NCI-H1436 treated with DMSO at 0.1 percent for 48 hours (cell line): ENCODE measurements around the gene TRABD2A.

Source experiments
- DNase-seq: peaks from one replicate; lab custom pipeline; 2025; lab: John Stamatoyannopoulos, UW

TRABD2A gene

DNA sequence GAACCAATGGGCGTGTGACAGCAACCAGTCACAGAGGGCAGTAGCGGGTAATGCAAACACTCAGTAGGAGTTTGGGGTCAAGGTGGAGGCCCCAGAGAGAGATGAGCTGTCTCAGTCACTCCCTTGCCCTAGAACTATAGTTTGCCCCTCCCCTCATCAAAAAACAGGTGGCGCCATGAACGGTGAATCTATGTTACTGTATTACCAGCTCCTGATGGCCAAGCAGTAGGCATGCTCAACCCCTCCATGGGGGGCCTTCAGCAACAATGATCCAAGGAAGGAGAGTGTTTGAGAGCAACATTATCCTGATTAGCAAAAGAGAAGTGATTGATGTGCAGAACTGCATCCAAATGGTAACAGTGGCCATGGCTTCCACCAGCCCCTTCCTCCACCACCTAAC lies 30.4 kb downstream of the TRABD2A start:
- DNase-seq, result no peak

GRCh38 chr2:84849271-84849952 lies 31.5 kb downstream of the TRABD2A start:
- DNase-seq, result no peak

- no peak for DNase-seq
These were observed 33.4 kb downstream of the TRABD2A start for GRCh38 chr2:84847326-84848050.

- no peak for DNase-seq
These were observed 34.1 kb downstream of the TRABD2A start for GRCh38 chr2:84846741-84847142.

DNA sequence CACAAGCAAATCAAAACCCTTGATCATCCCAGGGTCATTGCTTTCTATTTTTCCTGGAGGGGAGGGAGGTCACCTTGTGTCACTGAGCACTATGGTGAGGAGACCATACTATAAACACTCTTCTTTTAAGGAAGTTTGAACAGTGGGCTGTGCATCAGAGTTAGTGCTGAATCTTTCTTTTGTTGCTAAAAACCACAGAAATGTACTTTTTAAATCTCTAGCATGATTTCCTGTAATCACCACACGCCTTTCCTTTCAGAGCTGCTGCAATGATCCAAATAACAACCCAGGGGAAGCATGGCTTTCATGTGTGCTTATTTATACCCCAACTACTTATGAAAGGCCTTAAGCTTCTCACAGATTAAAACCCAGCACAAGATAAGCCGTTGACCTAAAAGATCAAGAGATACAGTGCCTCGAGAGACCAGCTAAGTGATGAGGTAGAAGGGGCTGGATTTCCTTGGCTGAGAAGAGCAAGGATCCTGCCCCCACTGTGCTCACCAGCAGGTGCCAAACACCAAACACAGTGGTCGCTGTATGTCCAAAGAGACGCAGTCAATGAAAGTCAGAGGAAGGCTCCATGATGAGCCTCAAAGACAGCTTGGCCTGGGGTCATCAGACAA lies 34.7 kb downstream of the TRABD2A start:
- no peak for DNase-seq

DNA sequence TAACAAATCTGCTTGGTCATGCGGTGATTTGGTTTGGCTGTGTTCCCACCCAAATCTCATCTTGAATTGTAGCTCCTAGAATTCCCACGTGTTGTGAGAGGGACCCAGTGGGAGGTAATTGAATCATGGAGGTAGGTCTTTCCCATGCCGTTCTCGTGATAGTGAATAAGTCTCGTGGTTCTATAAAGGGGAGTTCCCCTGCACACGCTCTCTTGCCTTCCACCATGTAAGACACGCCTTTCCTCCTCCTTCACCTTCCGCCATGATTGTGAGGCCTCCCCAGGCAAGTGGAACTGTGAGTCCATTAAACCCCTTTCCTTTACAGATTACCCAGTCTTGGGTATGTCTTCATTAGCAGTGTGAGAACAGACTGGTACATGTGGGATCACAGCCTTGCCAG lies 36.7 kb downstream of the TRABD2A start:
- no peak for DNase-seq

- DNase-seq, result no peak
These were observed 39.3 kb downstream of the TRABD2A start for GRCh38 chr2:84841577-84841976.

DNA sequence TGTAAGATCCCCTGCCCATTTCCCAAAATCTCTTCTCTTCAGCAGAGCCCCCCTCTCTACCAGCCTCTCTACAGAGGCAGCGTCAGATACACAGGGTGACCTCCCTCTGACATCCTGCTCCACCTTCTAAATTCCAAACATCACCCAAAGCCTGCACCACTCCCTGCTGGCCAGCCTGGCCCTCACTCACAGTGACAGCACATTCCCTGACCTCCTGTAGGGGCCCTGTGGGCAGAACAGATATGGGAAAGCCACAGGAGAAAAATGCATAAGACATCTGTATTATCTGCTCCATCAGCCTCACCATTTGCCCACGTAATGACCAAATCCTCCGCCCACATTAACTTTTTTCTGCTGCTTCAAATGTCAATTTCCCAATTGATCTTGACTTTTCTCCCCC lies 40.6 kb downstream of the TRABD2A start:
- no peak for DNase-seq

GRCh38 chr2:84839851-84840250 lies 41.0 kb downstream of the TRABD2A start:
- no peak for DNase-seq

- DNase-seq, result no peak
These were observed 42.3 kb downstream of the TRABD2A start for GRCh38 chr2:84838434-84839145.

GRCh38 chr2:84836215-84836614 lies 44.7 kb downstream of the TRABD2A start:
- no peak for DNase-seq

- no peak for DNase-seq
These were observed 47.3 kb downstream of the TRABD2A start for GRCh38 chr2:84833481-84834150.

- no peak for DNase-seq
These were observed 48.0 kb downstream of the TRABD2A start for GRCh38 chr2:84832772-84833461.

DNA sequence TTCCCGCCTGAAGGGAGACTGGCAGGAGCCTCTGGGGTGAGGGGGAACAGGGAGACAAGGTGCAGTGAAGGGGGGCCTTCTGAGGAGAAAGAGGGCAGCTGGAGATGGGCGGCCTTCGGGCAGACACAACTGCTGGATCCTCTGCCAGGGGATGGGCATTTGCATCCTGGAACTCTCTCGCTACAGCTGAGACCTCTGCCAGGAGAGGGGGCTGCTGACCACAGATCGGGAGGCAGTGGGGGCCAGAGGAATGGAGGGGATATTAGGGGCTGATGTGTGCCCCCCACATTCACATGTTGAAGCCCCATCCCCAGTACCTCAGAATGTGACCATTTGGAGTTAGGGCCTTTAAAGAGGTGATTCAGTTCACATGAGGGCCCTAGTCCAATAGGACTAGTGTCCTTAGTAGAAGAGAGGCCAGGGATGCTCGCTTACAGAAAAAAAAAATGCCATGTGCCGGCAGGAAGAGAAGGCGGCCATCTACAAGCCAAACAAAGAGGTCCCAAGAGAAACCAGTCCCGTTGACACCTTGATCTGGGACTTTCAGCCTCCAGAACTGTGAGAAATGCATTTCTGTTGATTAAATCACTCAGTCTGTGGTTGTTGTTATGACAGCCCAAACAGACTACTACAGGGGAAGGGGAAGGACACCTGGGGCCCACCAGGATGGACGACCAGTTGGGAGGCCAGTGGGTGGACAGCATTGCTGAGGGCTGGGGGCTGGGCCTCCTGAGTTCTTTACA lies 50.0 kb downstream of the TRABD2A start:
- DNase-seq, result no peak

DNA sequence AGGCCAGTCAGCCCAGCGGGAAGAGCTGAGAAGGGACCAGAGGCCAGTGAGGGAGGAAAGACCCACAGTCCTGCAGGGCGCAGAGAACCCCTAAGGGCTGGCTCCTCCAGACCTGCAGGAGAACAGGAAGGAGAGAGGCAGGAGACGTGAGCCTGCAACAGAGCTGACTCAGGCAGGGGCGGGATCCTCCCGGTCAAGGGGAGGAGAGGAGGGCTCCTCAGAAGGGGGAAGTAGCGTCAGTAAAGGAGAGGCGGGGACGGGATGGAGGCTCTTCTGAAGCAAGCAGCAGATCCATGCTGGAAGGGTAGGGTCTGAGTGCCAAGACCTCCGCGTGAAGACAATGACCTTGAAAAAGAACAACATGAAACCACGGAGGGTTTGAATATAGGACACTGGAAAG lies 50.8 kb downstream of the TRABD2A start:
- DNase-seq, result no peak

- no peak for DNase-seq
These were observed 51.2 kb downstream of the TRABD2A start for GRCh38 chr2:84829693-84830092.

DNA sequence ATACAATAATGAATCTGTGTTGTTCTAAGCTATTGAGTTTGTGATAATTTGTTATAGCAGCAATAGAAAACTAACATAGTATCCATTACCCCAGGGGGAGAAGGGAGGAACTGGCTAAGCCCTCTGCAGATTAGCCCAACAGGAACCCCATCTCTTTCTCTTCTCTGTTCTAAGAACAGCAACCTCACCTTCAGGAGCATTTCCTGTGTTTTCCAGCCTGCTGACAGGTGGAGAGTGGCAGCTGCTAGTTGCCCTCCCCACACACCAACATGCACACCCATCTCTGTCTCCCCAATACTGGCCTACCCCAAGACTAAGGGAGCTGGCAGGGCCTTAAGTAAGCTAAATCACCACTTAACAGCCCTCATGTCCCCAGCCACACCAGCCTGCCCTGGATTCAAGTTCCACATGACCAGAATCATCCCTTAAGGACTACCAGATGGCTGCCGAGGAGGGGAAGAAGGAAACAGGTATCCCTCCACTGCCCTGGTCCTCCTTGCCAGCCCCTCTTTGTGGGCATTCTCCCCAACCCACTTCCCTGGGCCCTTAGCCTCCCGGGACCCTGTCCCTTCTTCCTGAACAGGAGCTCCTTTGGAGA lies 52.8 kb downstream of the TRABD2A start:
- DNase-seq, result no peak

DNA sequence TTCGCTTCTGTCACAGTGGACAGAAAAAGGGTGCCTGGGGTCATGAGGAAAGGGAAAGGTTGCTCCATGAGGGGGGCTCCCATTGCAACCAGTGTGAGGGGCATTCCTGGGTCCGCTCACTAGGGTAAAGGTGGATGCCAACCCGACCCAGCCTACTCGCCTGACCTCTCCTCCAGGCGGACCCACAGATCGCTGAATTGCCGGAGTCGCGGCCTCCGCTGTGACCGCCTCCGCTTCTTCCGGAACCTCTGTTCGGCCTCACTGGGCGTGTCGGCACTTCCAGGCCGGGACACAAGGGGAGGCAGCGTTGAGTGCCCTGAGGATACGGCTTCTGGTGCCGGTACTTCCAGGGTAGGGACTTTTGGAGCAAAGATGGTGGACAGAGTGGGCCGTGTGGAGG lies 57.1 kb downstream of the TRABD2A start:
- DNase-seq, result no peak

GRCh38 chr2:84823229-84823628 lies 57.7 kb downstream of the TRABD2A start:
- DNase-seq, result no peak

- no peak for DNase-seq
These were observed 59.1 kb downstream of the TRABD2A start for GRCh38 chr2:84821806-84822205.
